Prostate gland (tissue), 2 donors: ENCODE data around the gene FUCA1. TPM values are rescaled to one million over a fixed set of nuclear protein-coding genes. Genes with fewer than 3 reads are reported as not detected.

ENCODE experiments used
- DNase-seq: peaks from one replicate; pipeline ENCODE4 v3.0.0-alpha.2; 2019; ENCODE audit warnings: low spot score
- H3K27ac ChIP-seq, 2 donors: fragments of 200-600 bp; sonication (generic); 2 replicates each; pipeline ENCODE4 v1.5.1; 2017 to 2019
- H3K27me3 ChIP-seq: fragments of 200-600 bp; sonication (generic); replicated peaks from 2 replicates; pipeline ENCODE4 v1.5.1; 2019; ENCODE audit not compliant: insufficient read depth
- H3K36me3 ChIP-seq, 2 donors: fragments of 200-600 bp; sonication (generic); 1 replicate in 1 of 2; 2 replicates in 1 of 2; pipeline versions ENCODE4 v1.5.1 to v1.8.1; 2017 to 2019
- H3K4me1 ChIP-seq: fragments of 200-600 bp; sonication (generic); replicated peaks from 2 replicates; pipeline ENCODE4 v1.5.1; 2019
- H3K4me3 ChIP-seq, 2 donors: fragments of 200-600 bp; sonication (generic); 2 replicates each; pipeline ENCODE4 v1.5.1; 2017 to 2019
- H3K9me3 ChIP-seq: fragments of 200-600 bp; sonication (generic); 2 replicates; pipeline ENCODE4 v1.5.1; 2017
- POLR2A ChIP-seq: fragments of 450-650 bp; IDR thresholded peaks from one replicate; pipeline ENCODE4 v1.6.1; 2016; ENCODE audit warnings: antibody characterized with exemption, mild to moderate bottlenecking
- POLR2AphosphoS5 ChIP-seq: sonication (generic); formaldehyde crosslinking; IDR thresholded peaks from one replicate; pipeline ENCODE4 v1.6.1; 2017; ENCODE audit warnings: antibody characterized with exemption
- WGBS: methylation state at CpG from one replicate; pipeline ENCODE4 v1.1.5; 2018; 5-methylcytosine and 5-hydroxymethylcytosine counted together
- intact Hi-C: fragments of 100-400 bp; cut with DNase I; formaldehyde crosslinking; loops from one replicate; pipeline ENCODE4 v1.14.2; 2022
- total RNA-seq, 2 donors: library from RNA; depleted of rRNA; stranded (reverse); fragments of >200 nt; gene quantifications; one replicate each; pipeline ENCODE4 v1.1.0, GENCODE V29; 2016
- TF ChIP-seq, protein P1 (sequence below), 4 experiments: fragments of 200-600 bp in 2 of 4; fragments of 450-650 bp in 2 of 4; sonication (generic) in 2 of 4; IDR thresholded peaks; 1 replicate in 3 of 4; 2 replicates in 1 of 4; pipeline ENCODE4 v1.5.1; 2016 to 2019; ENCODE audit warnings: antibody characterized with exemption in 4 of 4, mild to moderate bottlenecking in 2 of 4, moderate library complexity in 2 of 4

FUCA1 gene
- total RNA-seq, 2 donors from 2014 or later, result 51.4 to 111 TPM

GRCh38 chr1:23825076-23825761 is 42.9 kb downstream of the FUCA1 start, which contains the start of gene HMGCL:
HMGCL (minus strand) TSS chr1:23825429; CDS start chr1:23825415, 14 bp downstream.
- no peaks in the 10 kb centered on the region for H3K4me1 ChIP-seq
- H3K27me3 ChIP-seq, result no peaks in the 10 kb centered on the region
- peak; percentile 93 for DNase-seq
- TF ChIP-seq, protein P1, sequence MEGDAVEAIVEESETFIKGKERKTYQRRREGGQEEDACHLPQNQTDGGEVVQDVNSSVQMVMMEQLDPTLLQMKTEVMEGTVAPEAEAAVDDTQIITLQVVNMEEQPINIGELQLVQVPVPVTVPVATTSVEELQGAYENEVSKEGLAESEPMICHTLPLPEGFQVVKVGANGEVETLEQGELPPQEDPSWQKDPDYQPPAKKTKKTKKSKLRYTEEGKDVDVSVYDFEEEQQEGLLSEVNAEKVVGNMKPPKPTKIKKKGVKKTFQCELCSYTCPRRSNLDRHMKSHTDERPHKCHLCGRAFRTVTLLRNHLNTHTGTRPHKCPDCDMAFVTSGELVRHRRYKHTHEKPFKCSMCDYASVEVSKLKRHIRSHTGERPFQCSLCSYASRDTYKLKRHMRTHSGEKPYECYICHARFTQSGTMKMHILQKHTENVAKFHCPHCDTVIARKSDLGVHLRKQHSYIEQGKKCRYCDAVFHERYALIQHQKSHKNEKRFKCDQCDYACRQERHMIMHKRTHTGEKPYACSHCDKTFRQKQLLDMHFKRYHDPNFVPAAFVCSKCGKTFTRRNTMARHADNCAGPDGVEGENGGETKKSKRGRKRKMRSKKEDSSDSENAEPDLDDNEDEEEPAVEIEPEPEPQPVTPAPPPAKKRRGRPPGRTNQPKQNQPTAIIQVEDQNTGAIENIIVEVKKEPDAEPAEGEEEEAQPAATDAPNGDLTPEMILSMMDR (IDR thresholded peaks at IDR 0.05), result peak in 2 of 4 experiments; percentile 14 to 15
- TF ChIP-seq POLR2A (peak; percentile 92), POLR2AphosphoS5 (peak; percentile 97)
- H3K36me3 ChIP-seq, result no peaks in the 10 kb centered on the region
- intact Hi-C loops, result no loop called here
- H3K4me3 ChIP-seq, result peak within 1 kb of the TSS; percentile 67 to 79
- H3K27ac ChIP-seq, result peak within 1 kb of the TSS; percentile 84 to 91
- H3K9me3 ChIP-seq, result no peaks in the 10 kb centered on the region
- WGBS, result under 1% methylated on average over 42 of the region's 42 CpGs

DNA sequence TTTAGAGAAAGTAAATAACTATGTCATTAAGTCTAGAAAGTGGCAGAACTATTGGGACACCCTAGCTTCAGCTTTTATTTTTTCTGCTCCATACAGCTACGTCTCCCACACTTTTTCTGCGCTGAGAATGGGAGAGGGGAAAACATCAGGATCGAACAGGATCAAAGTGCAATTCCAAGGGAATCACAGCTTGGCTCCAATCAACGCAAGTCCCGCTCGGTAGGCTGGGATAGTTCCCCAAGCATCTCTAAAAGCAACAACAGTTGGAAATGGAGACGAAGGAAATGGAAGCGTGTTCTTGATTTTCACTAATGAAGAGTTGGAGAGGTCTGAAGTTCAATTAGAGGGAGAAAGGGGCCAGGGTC is 43.4 kb downstream of the FUCA1 start:
- TF ChIP-seq POLR2AphosphoS5 (no peak), POLR2A (no peak)
- TF ChIP-seq, protein P1 (IDR thresholded peaks at IDR 0.05), result no peak
- Histone ChIP-seq H3K9me3 (no peaks in the 10 kb centered on the region), H3K4me3 (peak overlapping the region; percentile 67 to 79), H3K27me3 (no peaks in the 10 kb centered on the region), H3K36me3 (no peaks in the 10 kb centered on the region), H3K4me1 (no peaks in the 10 kb centered on the region), H3K27ac (peak overlapping the region; percentile 84 to 91)
- 3% methylated on average over 8 of the region's 8 CpGs for WGBS
- intact Hi-C loops, result no loop called here
- DNase-seq, result no peak

DNA sequence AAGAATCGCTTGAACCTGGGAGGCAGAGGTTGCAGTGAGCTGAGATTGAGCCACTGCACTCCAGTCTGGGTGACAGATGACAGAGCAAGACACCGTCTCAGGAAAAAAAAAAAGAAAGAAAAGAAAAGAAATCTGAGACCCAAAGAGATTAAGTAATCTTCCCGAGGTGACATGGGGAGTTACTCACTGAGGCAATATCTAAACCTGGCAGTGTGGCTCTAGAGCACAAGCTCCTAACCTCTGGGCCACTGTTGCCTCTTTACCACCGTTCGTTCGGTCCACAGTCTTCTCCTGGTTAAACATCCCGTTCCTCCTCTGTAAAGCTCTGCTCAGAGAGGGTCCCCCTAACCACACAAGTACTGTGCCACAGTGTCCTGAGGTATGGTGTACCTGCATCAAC is 44.3 kb downstream of the FUCA1 start:
- Histone ChIP-seq H3K4me3 (no peak overlapping the region), H3K9me3 (no peaks in the 10 kb centered on the region), H3K36me3 (no peaks in the 10 kb centered on the region), H3K4me1 (no peaks in the 10 kb centered on the region), H3K27ac (no peak overlapping the region), H3K27me3 (no peaks in the 10 kb centered on the region)
- TF ChIP-seq POLR2AphosphoS5 (no peak), POLR2A (no peak)
- TF ChIP-seq, protein P1 (IDR thresholded peaks at IDR 0.05), result no peak
- intact Hi-C loops, result no loop called here
- WGBS, result 85% methylated on average over 7 of the region's 7 CpGs
- DNase-seq, result no peak

GRCh38 chr1:23817633-23818032 is 50.5 kb downstream of the FUCA1 start:
- H3K4me3 ChIP-seq, result no peak overlapping the region
- intact Hi-C loops, result no loop called here
- no peaks in the 10 kb centered on the region for H3K9me3 ChIP-seq
- H3K27ac ChIP-seq, result no peak overlapping the region
- TF ChIP-seq, protein P1 (IDR thresholded peaks at IDR 0.05), result no peak
- TF ChIP-seq POLR2A (no peak), POLR2AphosphoS5 (no peak)
- H3K4me1 ChIP-seq, result no peaks in the 10 kb centered on the region
- no peaks in the 10 kb centered on the region for H3K27me3 ChIP-seq
- WGBS, result 78% methylated on average over 3 of the region's 3 CpGs
- DNase-seq, result no peak
- H3K36me3 ChIP-seq, result peaks cover 0 to 10% of the 10 kb centered on the region in 2 donors

- intact Hi-C loops, result no loop called here
- Histone ChIP-seq H3K4me3 (no peak overlapping the region), H3K27me3 (no peaks in the 10 kb centered on the region), H3K9me3 (no peaks in the 10 kb centered on the region), H3K36me3 (peaks cover 0 to 10% of the 10 kb centered on the region in 2 donors), H3K27ac (no peak overlapping the region), H3K4me1 (no peaks in the 10 kb centered on the region)
- DNase-seq, result no peak
- TF ChIP-seq, protein P1 (IDR thresholded peaks at IDR 0.05), result no peak
- TF ChIP-seq POLR2A (no peak), POLR2AphosphoS5 (no peak)
Observed at GRCh38 chr1:23816906-23817305, 51.2 kb downstream of the FUCA1 start.
